PC-3 (cell line): ENCODE measurements around the gene CD151. TPM values are rescaled to one million over a fixed set of nuclear protein-coding genes. Genes with fewer than 3 reads are reported as not detected.

Experiments used
- ATAC-seq: fragments of 200-7000 bp; cut with Tn5 transposase; 2 replicates; pipeline ENCODE4 v1.9.1; 2020; ENCODE audit warnings: mild to moderate bottlenecking, moderate library complexity
- BruUV-seq: library from RNA; stranded (reverse); fragments of 400-500 nt; replicated peaks from 2 replicates; lab custom pipeline; 2021; lab: Mats Ljungman, UMichigan
- CTCF ChIA-PET: fragments of 300-600 bp; sonication (Branson Sonifier 250); formaldehyde crosslinking; loops from one replicate; lab custom pipeline; 2022; ENCODE audit warnings: antibody characterized with exemption; lab: Charles Lee
- POLR2A ChIA-PET: fragments of 300-600 bp; sonication (Branson Sonifier 250); formaldehyde crosslinking; loops from one replicate; lab custom pipeline; 2022; ENCODE audit warnings: antibody characterized with exemption; ENCODE audit not compliant: unreplicated experiment; lab: Charles Lee
- DNase-seq: peaks from one replicate; pipeline ENCODE4 v3.0.0-alpha.2; 2015
- H2AFZ ChIP-seq: fragments of 300-600 bp; sonication (generic); 2 replicates; pipeline ENCODE4 v1.6.0; 2016; ENCODE audit warnings: antibody characterized with exemption, low read length
- H3F3A ChIP-seq: fragments of 300-600 bp; sonication (generic); one replicate; pipeline ENCODE4 v1.6.0; 2017; ENCODE audit warnings: antibody characterized with exemption, low read length, control low read depth, mild to moderate bottlenecking; ENCODE audit not compliant: unreplicated experiment
- H3K27ac ChIP-seq: fragments of 300-600 bp; sonication (generic); 2 replicates; pipeline ENCODE4 v1.5.1; 2016; ENCODE audit warnings: mild to moderate bottlenecking, low read length
- H3K27me3 ChIP-seq: fragments of 300-600 bp; sonication (generic); 2 replicates; pipeline ENCODE4 v1.6.1; 2016; ENCODE audit warnings: low read length, mixed read lengths
- H3K36me3 ChIP-seq: fragments of 300-600 bp; sonication (generic); 2 replicates; pipeline ENCODE4 v1.6.1; 2016; ENCODE audit warnings: low read depth, mixed run types, low read length, mixed read lengths
- H3K4me1 ChIP-seq: fragments of 300-600 bp; sonication (generic); 2 replicates; pipeline ENCODE4 v1.5.1; 2016; ENCODE audit warnings: low read length; ENCODE audit not compliant: insufficient read depth
- H3K4me2 ChIP-seq: fragments of 300-600 bp; sonication (generic); 2 replicates; pipeline ENCODE4 v1.6.0; 2016; ENCODE audit warnings: low read length
- H3K4me3 ChIP-seq: fragments of 300-600 bp; sonication (generic); 2 replicates; pipeline ENCODE4 v1.5.1; 2016; ENCODE audit warnings: mild to moderate bottlenecking, low read length, mixed read lengths
- H3K79me2 ChIP-seq: fragments of 300-600 bp; sonication (generic); 2 replicates; pipeline ENCODE4 v1.6.1; 2017; ENCODE audit warnings: low read length, mixed read lengths
- H3K9ac ChIP-seq: fragments of 300-600 bp; sonication (generic); 2 replicates; pipeline ENCODE4 v1.6.0; 2016; ENCODE audit warnings: mild to moderate bottlenecking, low read length
- H3K9me2 ChIP-seq: fragments of 300-600 bp; sonication (generic); replicated peaks from 2 replicates; pipeline ENCODE4 v1.6.1; 2016; ENCODE audit warnings: mixed run types, low read length, mixed read lengths
- H3K9me3 ChIP-seq: fragments of 300-600 bp; sonication (generic); 2 replicates; pipeline ENCODE4 v1.6.1; 2016; ENCODE audit warnings: low read length, mixed read lengths
- H4K20me1 ChIP-seq: fragments of 300-600 bp; sonication (generic); 2 replicates; pipeline ENCODE4 v1.6.1; 2016; ENCODE audit warnings: low read length, mixed read lengths
- CTCF ChIP-seq: fragments of 300-600 bp; sonication (generic); conservative IDR thresholded peaks from 2 replicates; pipeline ENCODE4 v1.5.1; 2017; ENCODE audit warnings: antibody characterized with exemption, low read depth, mild to moderate bottlenecking, low read length
- EZH2 ChIP-seq: fragments of 300-600 bp; sonication (generic); IDR thresholded peaks from one replicate; pipeline ENCODE4 v1.6.1; 2017; ENCODE audit warnings: antibody characterized with exemption, mild to moderate bottlenecking, low read length; ENCODE audit not compliant: unreplicated experiment
- EZH2phosphoT487 ChIP-seq: fragments of 300-600 bp; sonication (generic); IDR thresholded peaks from 2 replicates; pipeline ENCODE4 v1.6.1; 2018; ENCODE audit warnings: mild to moderate bottlenecking, antibody characterized with exemption, low read length, borderline replicate concordance
- intact Hi-C: fragments of 100-400 bp; cut with micrococcal nuclease; formaldehyde crosslinking; loops from 2 replicates; pipeline ENCODE4 v1.9.0; 2023
- total RNA-seq: library from RNA; depleted of rRNA; stranded (reverse); fragments of >200 nt; gene quantifications from 2 replicates; pipeline ENCODE4 v1.2.3, GENCODE V29; 2014

CD151 gene
- total RNA-seq, 1 experiment from 2014 or later = 469 TPM

DNA sequence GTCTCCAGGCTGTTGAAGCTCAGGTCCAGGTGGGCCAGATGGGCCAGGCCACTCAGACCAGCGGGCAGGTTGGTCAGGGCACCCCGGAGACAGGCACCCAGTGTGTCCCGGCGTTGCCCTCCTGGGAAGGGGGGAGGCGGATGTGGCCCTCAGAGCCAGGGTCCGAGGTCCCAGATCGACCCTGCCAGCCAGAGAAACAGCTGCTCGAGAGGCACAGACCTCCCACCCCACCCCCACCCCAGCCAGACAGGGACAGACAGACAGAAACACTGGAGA is 29.3 kb upstream of the CD151 start:
- ChIA-PET POLR2A (no interaction called here), CTCF (no interaction called here)
- H3K79me2 ChIP-seq = peaks cover 10% of the 10 kb centered on the region
- no TSS peak for BruUV-seq
- intact Hi-C loops = no loop called here
- peaks cover 10% of the 10 kb centered on the region for H3K4me1 ChIP-seq
- H3K36me3 ChIP-seq = no peaks in the 10 kb centered on the region
- no peak overlapping the region for H3K4me2 ChIP-seq
- no peaks in the 10 kb centered on the region for H3K27me3 ChIP-seq
- no peaks in the 10 kb centered on the region for H3K9me2 ChIP-seq
- H3K9me3 ChIP-seq = no peaks in the 10 kb centered on the region
- DNase-seq (no peak), ATAC-seq (no peak)
- no peaks in the 10 kb centered on the region for H4K20me1 ChIP-seq
- H3K27ac ChIP-seq = no peak overlapping the region
- no peak overlapping the region for H3K4me3 ChIP-seq
- H2AFZ ChIP-seq = no peak overlapping the region
- no peak overlapping the region for H3K9ac ChIP-seq
- no peaks in the 10 kb centered on the region for H3F3A ChIP-seq
- TF ChIP-seq EZH2phosphoT487 (no peak), CTCF (no peak), EZH2 (no peak)

GRCh38 chr11:803770-804598 is 28.8 kb upstream of the CD151 start:
- H3K4me1 ChIP-seq = peaks cover 15% of the 10 kb centered on the region
- no peak overlapping the region for H3K9ac ChIP-seq
- CTCF ChIA-PET = no interaction called here
- peak overlapping the region; percentile 70 for H3K4me3 ChIP-seq
- no peaks in the 10 kb centered on the region for H3K36me3 ChIP-seq
- no peaks in the 10 kb centered on the region for H3K9me2 ChIP-seq
- H3F3A ChIP-seq = no peaks in the 10 kb centered on the region
- POLR2A ChIA-PET = no interaction called here
- TF ChIP-seq CTCF (no peak), EZH2phosphoT487 (no peak), EZH2 (no peak)
- no TSS peak for BruUV-seq
- no peak overlapping the region for H3K27ac ChIP-seq
- H3K27me3 ChIP-seq = no peaks in the 10 kb centered on the region
- intact Hi-C loops = no loop called here
- no peak for ATAC-seq
- H3K9me3 ChIP-seq = no peaks in the 10 kb centered on the region
- DNase-seq = no peak
- H4K20me1 ChIP-seq = no peaks in the 10 kb centered on the region
- H3K79me2 ChIP-seq = peaks cover 16% of the 10 kb centered on the region
- peak overlapping the region; percentile 98 for H3K4me2 ChIP-seq
- no peak overlapping the region for H2AFZ ChIP-seq

- DNase-seq (no peak), ATAC-seq (no peak)
- peak overlapping the region; percentile 69 for H3K9ac ChIP-seq
- H3K27ac ChIP-seq = no peak overlapping the region
- CTCF ChIA-PET = no interaction called here
- H4K20me1 ChIP-seq = no peaks in the 10 kb centered on the region
- peaks cover 15% of the 10 kb centered on the region for H3K4me1 ChIP-seq
- no peaks in the 10 kb centered on the region for H3K9me2 ChIP-seq
- POLR2A ChIA-PET = no interaction called here
- H3K9me3 ChIP-seq = no peaks in the 10 kb centered on the region
- H3K27me3 ChIP-seq = no peaks in the 10 kb centered on the region
- no TSS peak for BruUV-seq
- H3K4me2 ChIP-seq = peak overlapping the region; percentile 98
- peak overlapping the region; percentile 67 for H2AFZ ChIP-seq
- H3K4me3 ChIP-seq = peak overlapping the region; percentile 70
- peaks cover 18% of the 10 kb centered on the region for H3K79me2 ChIP-seq
- no peaks in the 10 kb centered on the region for H3F3A ChIP-seq
- intact Hi-C loops = no loop called here
- no peaks in the 10 kb centered on the region for H3K36me3 ChIP-seq
- TF ChIP-seq EZH2phosphoT487 (no peak), EZH2 (no peak), CTCF (no peak)
Measured at GRCh38 chr11:804599-804964, 28.2 kb upstream of the CD151 start.
